ENCODE measurements around the gene YBX2. TPM values are rescaled to one million over a fixed set of nuclear protein-coding genes. Genes with fewer than 3 reads are reported as not detected.
A peak's percentile ranks its signal among the peaks of the same experiment; 100 is the strongest.
"Not testable (repeated sequence)": the region's sequence is repeated elsewhere in the genome, so short reads cannot be mapped to it uniquely, and the experiment has no call there.

The YBX2 gene
- total RNA-seq, 8 experiments from 2014 or later = 0.09 to 2.4 (median 0.51) TPM

DNA sequence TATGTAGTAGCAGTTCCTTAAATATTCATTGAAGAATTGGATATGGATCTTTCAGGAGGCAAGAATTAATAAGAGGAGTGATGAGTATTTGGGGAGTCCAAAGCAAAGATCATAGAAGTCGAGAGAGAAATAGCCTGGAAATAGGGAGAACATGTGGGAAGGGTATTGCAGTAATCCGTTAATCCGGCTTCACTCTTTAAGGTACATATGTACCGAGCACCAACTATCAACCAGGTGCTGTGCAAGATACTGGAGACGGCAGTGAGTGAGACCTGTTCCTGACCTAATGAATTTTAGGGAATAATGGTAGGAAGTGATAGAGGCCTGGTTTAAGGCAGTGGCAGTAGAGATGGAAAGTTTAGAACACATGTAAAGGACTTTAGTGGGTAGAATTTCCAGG is 41.4 kb downstream of the YBX2 start:
- H3K4me1 ChIP-seq (replicated peaks in 1 of 2) = peaks cover 18 to 23% of the 10 kb centered on the region in 2 donors
- in situ Hi-C loops (cut with MboI; ENCODE audit: low pct_unique_long_range_greater_than_20kb in 2 of 9, low sequenced_read_pairs in 9 of 9, unreplicated experiment in 9 of 9) = no loop called here
- H3K27ac ChIP-seq = peak overlapping the region; percentile 99 to 100
- peak overlapping the region; percentile 82 to 100 (median 95) for H3K4me3 ChIP-seq
- no peak for ATAC-seq (replicated peaks in 6 of 8)
- 14 to 80% (median 70%) methylated on average over 1 to 5 of the region's 5 CpGs; no CpG with 5 or more reads in 1 of the 10 experiments for WGBS, 10 experiments

DNA sequence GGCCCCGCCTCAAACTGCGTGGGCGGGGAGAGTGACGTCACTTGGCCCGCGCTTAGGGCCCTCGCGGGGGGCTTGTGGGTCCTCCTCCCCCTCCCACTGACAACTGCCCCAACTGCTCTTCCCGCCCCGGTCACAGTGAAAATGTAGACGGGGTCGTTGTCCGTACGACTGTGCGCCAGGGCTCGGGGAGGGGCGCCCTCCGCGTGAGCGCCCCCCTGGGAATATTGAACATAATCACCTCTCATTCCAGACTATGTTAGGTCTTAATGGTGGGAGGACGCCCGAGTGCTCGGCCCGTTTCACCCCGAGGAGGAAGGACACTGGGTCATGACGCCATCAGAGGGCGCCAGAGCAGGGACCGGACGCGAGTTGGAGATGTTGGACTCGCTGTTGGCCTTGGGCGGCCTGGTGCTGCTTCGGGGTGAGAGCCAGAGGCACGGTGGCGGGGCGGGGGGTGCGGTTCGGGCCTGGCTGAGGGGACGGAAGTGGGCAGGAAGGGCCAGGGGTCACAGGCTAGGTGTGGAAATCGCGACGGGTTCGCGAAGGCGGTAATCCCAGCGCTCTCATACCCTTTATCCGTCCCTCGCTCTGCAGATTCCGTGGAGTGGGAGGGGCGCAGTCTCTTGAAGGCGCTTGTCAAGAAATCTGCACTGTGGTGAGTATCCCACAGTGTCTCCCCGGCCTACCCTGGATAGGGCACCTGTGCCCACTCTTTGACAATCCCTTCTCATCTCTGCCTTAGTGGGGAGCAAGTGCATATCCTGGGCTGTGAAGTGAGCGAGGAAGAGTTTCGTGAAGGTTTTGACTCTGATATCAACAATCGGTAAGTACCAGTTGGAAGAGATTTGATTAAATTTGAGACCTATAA is 42.0 kb downstream of the YBX2 start, which contains the start of gene ELP5:
Gene ELP5, plus strand, starts transcription at position 40 of the 868 bp plus-strand sequence. Its CDS starts 336 bp downstream, at position 376.
- Histone ChIP-seq H3K4me1 (replicated peaks in 1 of 2) (peaks cover 18 to 23% of the 10 kb centered on the region in 2 donors), H3K4me3 (peak within 1 kb of the TSS; percentile 82 to 100 (median 95)), H3K27ac (peak within 1 kb of the TSS; percentile 99 to 100)
- ATAC-seq (replicated peaks in 6 of 8) = peak; percentile 73 to 79 (median 76)
- in situ Hi-C loops (cut with MboI; ENCODE audit: low pct_unique_long_range_greater_than_20kb in 2 of 9, low sequenced_read_pairs in 9 of 9, unreplicated experiment in 9 of 9) = no loop called here
- 0 to 20% (median 5%) methylated on average over 1 to 8 of the region's 55 CpGs; no CpG with 5 or more reads in 1 of the 10 experiments for whole genome bisulfite sequencing, 10 experiments

DNA sequence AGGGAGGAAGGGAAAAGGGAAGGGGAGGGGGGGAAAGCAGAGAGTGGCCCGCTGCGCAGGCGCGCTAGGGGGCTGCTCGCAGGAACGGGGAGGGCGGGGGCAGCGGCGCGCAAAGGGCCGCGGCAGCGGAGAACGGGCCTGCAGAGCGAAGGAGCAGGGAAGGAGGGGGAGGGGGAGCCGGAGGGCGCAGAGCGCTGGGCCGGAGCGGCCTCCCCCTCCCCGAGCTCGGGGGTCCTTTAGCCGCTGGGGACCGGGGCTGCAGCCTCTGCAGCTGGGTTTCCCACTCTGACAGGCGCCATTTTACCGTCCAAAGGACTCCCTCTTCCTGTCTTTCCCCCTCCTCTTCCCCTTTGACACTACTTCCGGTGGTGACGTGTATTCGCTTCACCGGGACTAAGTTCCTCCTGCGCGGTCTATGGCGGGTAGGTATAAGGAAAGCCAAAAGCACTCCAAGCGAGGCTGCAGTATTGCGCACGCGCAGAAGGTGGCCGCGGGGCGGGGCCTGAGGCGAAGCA is 42.7 kb downstream of the YBX2 start, which contains the start of gene CTDNEP1:
Gene CTDNEP1, minus strand, starts transcription at position 74 of the 515 bp plus-strand sequence. CDS start 438 bp downstream, outside the sequence.
- WGBS, 10 experiments = 0 to 2% methylated on average over 5 to 7 of the region's 41 CpGs; no CpG with 5 or more reads in 8 of the 10 experiments

DNA sequence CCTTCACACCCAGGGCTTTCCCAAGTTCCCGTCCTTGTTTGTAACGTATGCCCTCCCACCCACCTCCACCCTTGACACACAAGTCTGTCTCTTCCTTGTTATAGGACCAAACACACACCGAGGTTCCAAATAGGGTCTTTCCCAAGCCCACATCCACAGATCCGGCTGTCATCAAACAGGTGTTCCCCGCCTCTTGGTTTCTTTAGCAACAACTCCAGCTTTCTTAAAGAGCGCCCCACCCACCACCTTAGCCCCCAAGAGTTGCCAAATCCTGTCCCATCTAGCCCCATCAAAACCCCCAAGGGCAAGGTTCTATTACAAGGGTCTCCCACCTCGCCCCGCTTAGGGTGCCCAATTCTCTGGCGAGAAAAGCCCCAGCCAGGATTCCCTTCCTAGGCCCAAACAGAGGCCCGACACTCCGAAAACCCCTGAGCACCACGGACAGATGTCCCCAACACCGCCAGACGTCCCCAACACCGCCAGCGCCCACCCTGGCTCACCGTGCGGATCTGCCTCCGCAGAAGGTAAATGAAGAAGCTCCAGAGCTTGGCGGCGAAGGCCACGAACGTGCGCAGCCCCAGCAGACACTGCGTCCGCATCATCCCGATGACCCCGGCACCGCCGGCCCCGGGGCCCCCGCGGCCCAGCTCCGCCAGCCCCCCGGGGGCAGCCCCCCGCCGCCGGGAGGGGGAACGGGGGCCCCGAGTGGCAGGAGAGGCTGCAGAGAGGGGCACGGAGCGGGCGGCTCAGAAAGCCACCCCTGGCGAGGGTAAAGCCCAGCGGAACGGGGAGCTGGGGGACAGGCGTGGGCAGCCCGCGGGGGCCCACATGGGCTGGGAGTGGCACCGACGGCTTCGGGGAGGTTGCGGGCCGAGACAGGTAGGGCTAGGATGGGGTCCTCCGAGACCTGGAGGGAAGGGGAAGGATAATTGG is 43.5 kb downstream of the YBX2 start:
- WGBS, 10 experiments = 0 to 20% (median 0%) methylated on average over 1 to 4 of the region's 55 CpGs; no CpG with 5 or more reads in 3 of the 10 experiments
- Histone ChIP-seq H3K27ac (peak overlapping the region; percentile 99 to 100), H3K4me1 (replicated peaks in 1 of 2) (peaks cover 18 to 23% of the 10 kb centered on the region in 2 donors), H3K4me3 (peak overlapping the region; percentile 82 to 100 (median 95))
- ATAC-seq (replicated peaks in 6 of 8) = peak in 5 of 8 experiments; percentile 1 to 19 (median 5)
- in situ Hi-C loops (cut with MboI; ENCODE audit: low pct_unique_long_range_greater_than_20kb in 2 of 9, low sequenced_read_pairs in 9 of 9, unreplicated experiment in 9 of 9) = no loop called here

More for the DNA sequence above, 42.7 kb downstream of the YBX2 start, which contains the start of gene CTDNEP1:
- H3K4me3 ChIP-seq = peak within 1 kb of the TSS; percentile 82 to 100 (median 95)
- in situ Hi-C loops (cut with MboI; ENCODE audit: low pct_unique_long_range_greater_than_20kb in 2 of 9, low sequenced_read_pairs in 9 of 9, unreplicated experiment in 9 of 9) = no loop called here
- H3K4me1 ChIP-seq (replicated peaks in 1 of 2) = peaks cover 18 to 23% of the 10 kb centered on the region in 2 donors
- H3K27ac ChIP-seq = peak within 1 kb of the TSS; percentile 99 to 100
- peak; percentile 90 to 96 (median 92) for ATAC-seq (replicated peaks in 6 of 8)

DNA sequence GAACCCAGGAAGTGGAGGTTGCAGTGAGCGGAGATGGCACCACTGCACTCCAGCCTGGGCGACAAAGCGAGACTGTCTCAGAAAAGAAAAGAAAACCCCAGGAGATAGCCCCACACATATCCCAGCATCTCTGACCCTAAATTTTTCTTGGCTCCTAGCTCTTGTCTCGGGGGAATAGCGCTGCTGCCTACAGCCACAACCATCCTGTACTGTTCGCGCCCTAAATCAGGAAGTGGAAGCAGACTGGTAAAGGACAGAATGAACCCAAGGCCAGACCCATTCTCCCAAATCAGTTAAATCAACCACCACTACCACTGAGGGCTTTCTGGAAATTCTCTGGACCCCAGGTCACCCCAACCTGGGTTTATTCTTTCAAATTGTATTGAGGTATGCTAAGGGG is 44.6 kb downstream of the YBX2 start:
- no peak for ATAC-seq (replicated peaks in 6 of 8)
- in situ Hi-C loops (cut with MboI; ENCODE audit: low pct_unique_long_range_greater_than_20kb in 2 of 9, low sequenced_read_pairs in 9 of 9, unreplicated experiment in 9 of 9) = no loop called here
- Histone ChIP-seq H3K27ac (no peak overlapping the region), H3K4me1 (replicated peaks in 1 of 2) (peaks cover 18 to 23% of the 10 kb centered on the region in 2 donors), H3K4me3 (peak overlapping the region; percentile 82 to 100 (median 95))
- WGBS, 10 experiments = 80 to 100% (median 93%) methylated on average over 1 to 7 of the region's 7 CpGs; no CpG with 5 or more reads in 5 of the 10 experiments

DNA sequence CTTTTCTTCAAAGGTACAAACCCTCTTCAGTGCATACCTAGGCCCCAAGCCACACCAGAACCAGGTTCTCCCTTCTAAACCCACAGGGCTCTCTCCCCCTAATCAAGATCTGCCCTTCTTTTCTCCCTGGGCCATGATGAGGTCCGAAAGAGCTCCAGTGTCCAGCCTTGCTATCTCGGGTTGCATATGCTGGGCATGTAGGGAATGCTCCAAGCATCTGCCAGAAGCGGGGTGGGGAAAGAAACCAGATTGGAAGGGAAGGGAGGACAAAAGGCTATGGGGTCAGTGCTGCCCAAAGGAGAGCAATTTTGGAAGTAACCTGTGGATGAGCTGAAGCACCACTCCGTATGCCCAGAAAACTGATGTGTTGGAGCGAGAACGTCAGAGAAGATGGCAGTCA is 45.2 kb downstream of the YBX2 start:
- in situ Hi-C loops (cut with MboI; ENCODE audit: low pct_unique_long_range_greater_than_20kb in 2 of 9, low sequenced_read_pairs in 9 of 9, unreplicated experiment in 9 of 9) = no loop called here
- no peak overlapping the region for H3K4me3 ChIP-seq
- H3K27ac ChIP-seq = no peak overlapping the region
- WGBS, 10 experiments = 50 to 100% (median 89%) methylated on average over 2 to 6 of the region's 6 CpGs; no CpG with 5 or more reads in 3 of the 10 experiments
- ATAC-seq (replicated peaks in 6 of 8) = no peak
- H3K4me1 ChIP-seq (replicated peaks in 1 of 2) = peaks cover 18 to 23% of the 10 kb centered on the region in 2 donors

DNA sequence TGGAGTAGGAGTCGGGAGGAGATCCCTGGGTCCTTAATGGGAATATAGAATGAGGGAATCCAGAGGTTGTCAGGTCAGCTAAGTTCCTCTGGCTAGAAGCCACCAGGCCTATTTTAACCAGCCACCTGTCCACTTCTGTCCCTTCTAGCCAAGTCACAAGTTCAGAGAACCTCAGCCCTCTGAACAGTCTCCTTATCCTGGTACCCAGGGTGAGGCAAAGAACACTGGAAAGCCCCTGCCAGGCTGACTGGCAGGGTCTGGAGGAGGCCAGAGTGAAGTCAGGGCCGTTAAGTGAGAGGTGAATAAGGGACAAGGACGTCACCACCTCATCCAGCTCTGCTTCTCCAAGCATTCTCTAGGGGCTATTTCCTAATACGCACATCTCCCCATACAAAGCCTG is 45.6 kb downstream of the YBX2 start:
- 46 to 100% (median 83%) methylated on average over 1 to 3 of the region's 4 CpGs; no CpG with 5 or more reads in 3 of the 10 experiments for WGBS, 10 experiments
- in situ Hi-C loops (cut with MboI; ENCODE audit: low pct_unique_long_range_greater_than_20kb in 2 of 9, low sequenced_read_pairs in 9 of 9, unreplicated experiment in 9 of 9) = no loop called here

DNA sequence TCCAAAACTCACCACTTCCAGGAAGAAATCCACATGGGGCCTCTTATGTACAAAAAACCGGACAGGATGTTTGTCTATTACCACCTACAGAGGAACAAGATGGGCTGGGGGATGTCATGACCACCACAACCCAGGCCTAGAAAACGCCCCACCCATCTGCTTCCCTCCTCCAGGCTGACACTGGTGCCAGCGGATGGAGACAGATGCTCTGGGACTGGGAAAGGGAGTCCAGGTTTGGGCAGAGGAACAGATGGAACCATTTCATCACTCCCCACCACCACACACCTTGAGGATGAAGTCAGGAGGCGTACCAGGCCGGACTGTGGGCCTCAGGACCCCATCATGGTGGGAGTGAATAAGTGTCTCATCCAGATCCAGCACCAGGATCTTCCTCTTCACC is 47.7 kb downstream of the YBX2 start:
- 60 to 100% (median 100%) methylated on average over 1 to 3 of the region's 5 CpGs; no CpG with 5 or more reads in 6 of the 10 experiments for WGBS, 10 experiments
- in situ Hi-C loops (cut with MboI; ENCODE audit: low pct_unique_long_range_greater_than_20kb in 2 of 9, low sequenced_read_pairs in 9 of 9, unreplicated experiment in 9 of 9) = no loop called here
- Histone ChIP-seq H3K4me3 (no peak overlapping the region), H3K27ac (no peak overlapping the region), H3K4me1 (replicated peaks in 1 of 2) (peaks cover 17 to 19% of the 10 kb centered on the region in 2 donors)
- ATAC-seq (replicated peaks in 6 of 8) = no peak

More for the DNA sequence above, 45.6 kb downstream of the YBX2 start:
- no peak for ATAC-seq (replicated peaks in 6 of 8)
- Histone ChIP-seq H3K4me1 (replicated peaks in 1 of 2) (peaks cover 18 to 23% of the 10 kb centered on the region in 2 donors), H3K27ac (no peak overlapping the region), H3K4me3 (no peak overlapping the region)

DNA sequence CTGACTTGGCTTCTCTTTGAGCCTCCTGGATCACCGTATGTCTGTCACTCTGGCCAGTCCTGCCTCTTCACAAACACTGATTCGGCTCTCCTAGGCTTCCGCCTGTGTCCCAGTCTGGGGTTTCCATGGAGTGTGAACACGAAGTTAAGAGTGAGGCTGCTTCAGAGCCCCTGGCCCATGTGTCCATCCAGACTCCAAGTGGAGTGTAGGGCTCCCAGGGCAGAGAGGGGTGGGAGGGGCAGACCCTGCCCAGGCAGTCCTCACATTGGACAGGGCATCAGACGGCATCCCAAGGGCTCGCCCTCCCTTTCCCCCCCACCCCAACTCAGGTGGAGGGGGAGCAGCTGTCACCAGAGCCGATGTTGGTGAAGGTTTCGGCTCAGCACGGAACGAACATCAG is 50.6 kb downstream of the YBX2 start:
- H3K4me1 ChIP-seq (replicated peaks in 1 of 2) = peaks cover 6 to 12% of the 10 kb centered on the region in 2 donors
- ATAC-seq (replicated peaks in 6 of 8); H3K27ac ChIP-seq; H3K4me3 ChIP-seq; in situ Hi-C loops (cut with MboI; ENCODE audit: low pct_unique_long_range_greater_than_20kb in 2 of 9, low sequenced_read_pairs in 9 of 9, unreplicated experiment in 9 of 9): not testable (repeated sequence)
- WGBS, 10 experiments = 33 to 100% (median 67%) methylated on average over 1 to 3 of the region's 10 CpGs; no CpG with 5 or more reads in 5 of the 10 experiments

DNA sequence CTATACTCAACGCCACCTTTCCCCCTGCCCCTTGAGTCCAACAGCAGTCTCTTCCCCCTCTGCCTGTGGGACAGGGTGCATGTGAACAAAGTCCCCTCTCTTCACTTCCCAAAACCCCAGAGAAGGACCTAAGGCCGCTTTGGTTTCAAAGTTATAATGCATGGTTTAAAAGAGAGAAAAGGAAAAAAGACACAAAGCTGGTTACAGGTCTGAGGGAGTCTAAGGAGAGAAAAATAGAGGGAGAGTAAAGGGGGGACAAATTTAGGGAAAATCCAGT is 51.0 kb downstream of the YBX2 start:
- ATAC-seq (replicated peaks in 6 of 8) = no peak
- peak overlapping the region; percentile 98 for H3K27ac ChIP-seq
- in situ Hi-C loops (cut with MboI; ENCODE audit: low pct_unique_long_range_greater_than_20kb in 2 of 9, low sequenced_read_pairs in 9 of 9, unreplicated experiment in 9 of 9) = no loop called here
- WGBS, 10 experiments = 0 to 100% (median 40%) methylated on average over 1 to 2 of the region's 2 CpGs; no CpG with 5 or more reads in 6 of the 10 experiments
- peaks cover 6 to 10% of the 10 kb centered on the region in 2 donors for H3K4me1 ChIP-seq (replicated peaks in 1 of 2)
- H3K4me3 ChIP-seq = peak overlapping the region; percentile 96 to 100 (median 98)

DNA sequence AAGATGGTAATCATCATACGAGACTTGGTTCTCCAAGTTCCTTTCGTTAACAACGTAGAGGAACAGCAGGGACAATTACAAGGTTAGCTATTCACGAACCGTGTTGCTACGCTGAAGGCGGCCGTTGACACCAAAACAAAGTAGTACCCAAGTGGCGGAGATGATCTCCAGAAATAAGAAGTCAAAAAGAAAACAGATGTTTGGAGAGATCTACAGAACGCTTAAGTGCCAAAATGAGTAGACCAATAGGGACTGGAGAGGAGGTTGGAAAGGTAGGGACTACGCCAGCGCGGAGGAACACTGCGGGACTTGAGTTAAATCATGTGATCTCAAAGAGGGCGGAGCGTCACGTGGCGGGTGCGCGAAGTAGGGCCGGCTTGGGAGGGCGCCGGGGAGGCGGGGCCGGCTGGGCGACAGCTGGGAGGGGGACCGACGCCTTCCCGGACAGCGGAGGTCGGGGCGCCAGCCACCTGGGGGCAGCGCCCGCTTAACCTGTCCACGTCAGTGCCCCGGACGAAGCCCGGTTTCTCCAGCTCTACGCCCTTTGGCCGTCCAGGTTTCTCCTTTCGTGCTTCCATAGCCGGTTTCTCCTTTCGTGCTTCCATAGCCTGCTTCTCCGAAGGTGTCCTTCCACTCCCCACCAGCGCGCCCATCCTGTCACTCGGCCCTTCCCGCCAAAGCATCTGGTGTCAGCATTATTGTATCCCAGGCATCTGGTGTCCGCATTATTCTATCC is 51.6 kb downstream of the YBX2 start:
- ATAC-seq (replicated peaks in 6 of 8) = peak; percentile 8 to 40 (median 24)
- WGBS, 10 experiments = 0 to 7% (median 1%) methylated on average over 4 to 17 of the region's 49 CpGs; no CpG with 5 or more reads in 1 of the 10 experiments
- H3K4me1 ChIP-seq (replicated peaks in 1 of 2) = peaks cover 6 to 10% of the 10 kb centered on the region in 2 donors
- peak overlapping the region; percentile 98 for H3K27ac ChIP-seq
- H3K4me3 ChIP-seq = peak overlapping the region; percentile 96 to 100 (median 98)
- in situ Hi-C loops (cut with MboI; ENCODE audit: low pct_unique_long_range_greater_than_20kb in 2 of 9, low sequenced_read_pairs in 9 of 9, unreplicated experiment in 9 of 9) = no loop called here

Data from motor neuron (in vitro differentiated cells).